ENCODE measurements around the gene TULP4.
"Not testable (repeated sequence)": the region's sequence is repeated elsewhere in the genome, so short reads cannot be mapped to it uniquely, and the experiment has no call there.

Gene TULP4

DNA sequence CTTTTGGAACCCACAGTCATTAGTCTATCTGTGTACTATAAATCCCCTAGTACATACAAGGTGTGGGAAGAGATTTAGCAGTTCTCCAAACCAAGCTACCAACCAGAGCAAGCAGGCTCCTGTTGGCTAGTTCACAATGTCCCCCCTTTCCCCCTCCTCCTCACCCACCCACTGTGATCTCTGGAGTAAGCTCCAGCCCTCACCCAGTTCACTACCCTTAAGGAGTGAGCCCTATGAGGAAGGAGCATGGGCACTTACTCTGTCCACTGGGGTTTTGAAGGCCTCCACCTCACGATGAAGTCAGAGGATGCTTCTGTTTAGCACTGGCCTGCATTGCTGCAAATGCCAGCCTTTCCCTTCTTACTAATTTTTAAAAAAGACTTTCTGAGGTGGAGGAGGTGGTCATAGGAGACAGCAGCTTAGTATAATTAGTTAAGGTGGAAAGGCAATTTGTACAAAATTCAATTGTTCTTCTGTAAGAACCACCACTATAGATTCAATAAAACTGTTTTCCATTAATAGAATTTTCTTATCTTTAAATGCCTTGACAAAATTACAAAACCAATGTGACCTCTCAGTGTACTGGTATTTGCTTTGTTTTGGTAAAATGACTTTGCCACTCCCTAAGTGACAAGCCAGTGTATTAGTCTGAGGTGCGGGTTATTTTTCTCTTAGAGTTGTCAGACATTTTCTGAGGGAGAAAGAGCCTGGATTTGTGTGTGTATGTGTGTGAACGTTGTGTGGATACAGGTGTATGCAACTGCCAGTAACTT is 86.2 kb downstream of the TULP4 start:
- POLR2A ChIA-PET: no interaction called here
- no peak overlapping the region for H3K4me3 ChIP-seq (ENCODE audit: low read depth, low read length)
- CTCF ChIA-PET: interaction anchor here (1.2 kb wide), 1 partner anchor 20 kb away, joined by 3 read pairs; no protein-coding TSS in a partner anchor
- no peak for DNase-seq (ENCODE audit: low read depth, low spot score)
- TF ChIP-seq, protein P1, sequence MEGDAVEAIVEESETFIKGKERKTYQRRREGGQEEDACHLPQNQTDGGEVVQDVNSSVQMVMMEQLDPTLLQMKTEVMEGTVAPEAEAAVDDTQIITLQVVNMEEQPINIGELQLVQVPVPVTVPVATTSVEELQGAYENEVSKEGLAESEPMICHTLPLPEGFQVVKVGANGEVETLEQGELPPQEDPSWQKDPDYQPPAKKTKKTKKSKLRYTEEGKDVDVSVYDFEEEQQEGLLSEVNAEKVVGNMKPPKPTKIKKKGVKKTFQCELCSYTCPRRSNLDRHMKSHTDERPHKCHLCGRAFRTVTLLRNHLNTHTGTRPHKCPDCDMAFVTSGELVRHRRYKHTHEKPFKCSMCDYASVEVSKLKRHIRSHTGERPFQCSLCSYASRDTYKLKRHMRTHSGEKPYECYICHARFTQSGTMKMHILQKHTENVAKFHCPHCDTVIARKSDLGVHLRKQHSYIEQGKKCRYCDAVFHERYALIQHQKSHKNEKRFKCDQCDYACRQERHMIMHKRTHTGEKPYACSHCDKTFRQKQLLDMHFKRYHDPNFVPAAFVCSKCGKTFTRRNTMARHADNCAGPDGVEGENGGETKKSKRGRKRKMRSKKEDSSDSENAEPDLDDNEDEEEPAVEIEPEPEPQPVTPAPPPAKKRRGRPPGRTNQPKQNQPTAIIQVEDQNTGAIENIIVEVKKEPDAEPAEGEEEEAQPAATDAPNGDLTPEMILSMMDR (IDR thresholded peaks at IDR 0.05; ENCODE audit: insufficient read depth, low read length, missing control alignments): no peak

DNA sequence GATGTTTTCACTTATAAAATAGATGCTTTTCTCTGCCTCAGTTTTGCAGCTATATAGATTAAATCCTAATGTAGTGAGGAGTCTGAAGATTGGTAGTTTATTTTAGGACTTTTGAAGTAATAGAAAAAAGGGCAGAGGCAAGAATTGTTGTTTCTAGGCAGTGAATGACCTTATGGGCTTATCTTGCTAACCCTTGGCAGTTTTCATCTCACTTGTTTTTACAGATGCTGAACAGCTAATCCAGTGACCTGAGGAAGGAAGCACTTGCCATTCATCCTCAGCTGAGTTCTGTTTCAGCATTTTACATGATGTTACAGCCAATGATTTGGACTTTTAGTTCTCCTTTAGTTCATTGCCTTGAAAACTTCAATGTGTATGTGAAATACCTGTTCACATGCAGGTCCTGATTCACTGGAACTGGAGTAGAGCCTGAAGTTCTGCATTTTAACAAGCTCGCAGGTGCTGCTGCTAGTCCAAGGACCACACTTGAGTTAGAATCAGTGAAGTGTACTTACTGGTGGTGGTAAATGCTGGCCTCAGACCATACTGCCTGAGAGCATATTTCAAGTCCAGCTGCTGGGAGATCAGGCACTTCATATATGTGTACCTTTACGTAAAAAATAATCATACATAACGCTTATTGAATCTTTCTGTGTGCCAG is 86.9 kb downstream of the TULP4 start:
- DNase-seq (ENCODE audit: low read depth, low spot score): no peak
- POLR2A ChIA-PET: no interaction called here
- H3K4me3 ChIP-seq (ENCODE audit: low read depth, low read length): no peak overlapping the region
- TF ChIP-seq, protein P1 (IDR thresholded peaks at IDR 0.05; ENCODE audit: insufficient read depth, low read length, missing control alignments): no peak
- CTCF ChIA-PET: interaction anchor here (1.2 to 2.8 kb wide), 2 partner anchors 12 to 19 kb away, joined by 3 to 13 read pairs; no protein-coding TSS in a partner anchor

DNA sequence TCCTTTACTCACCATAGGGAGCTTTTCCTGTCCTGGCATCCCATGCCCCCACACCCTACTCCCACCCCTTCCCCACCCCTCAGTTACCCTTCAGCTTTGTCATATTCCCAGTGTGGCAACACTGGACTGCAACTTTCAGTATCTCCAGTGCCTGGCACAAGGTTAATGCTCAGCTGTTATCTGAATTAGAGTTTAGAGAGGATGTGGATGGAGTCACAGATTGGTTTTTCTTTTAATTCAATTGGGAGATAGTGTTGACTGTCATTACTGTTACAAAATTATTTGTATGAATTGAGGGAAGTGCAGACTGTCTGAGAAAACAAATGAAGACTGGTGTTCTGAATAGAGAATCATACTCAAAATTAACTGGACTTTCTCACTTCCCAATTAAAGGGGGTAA is 89.9 kb downstream of the TULP4 start:
- ChIA-PET POLR2A (no interaction called here), CTCF (interaction anchor here (1.3 kb wide), 1 partner anchor 289 kb away, joined by 3 read pairs; no protein-coding TSS in a partner anchor)
- TF ChIP-seq, protein P1 (IDR thresholded peaks at IDR 0.05; ENCODE audit: insufficient read depth, low read length, missing control alignments): no peak
- DNase-seq (ENCODE audit: low read depth, low spot score): no peak
- H3K4me3 ChIP-seq (ENCODE audit: low read depth, low read length): no peak overlapping the region

DNA sequence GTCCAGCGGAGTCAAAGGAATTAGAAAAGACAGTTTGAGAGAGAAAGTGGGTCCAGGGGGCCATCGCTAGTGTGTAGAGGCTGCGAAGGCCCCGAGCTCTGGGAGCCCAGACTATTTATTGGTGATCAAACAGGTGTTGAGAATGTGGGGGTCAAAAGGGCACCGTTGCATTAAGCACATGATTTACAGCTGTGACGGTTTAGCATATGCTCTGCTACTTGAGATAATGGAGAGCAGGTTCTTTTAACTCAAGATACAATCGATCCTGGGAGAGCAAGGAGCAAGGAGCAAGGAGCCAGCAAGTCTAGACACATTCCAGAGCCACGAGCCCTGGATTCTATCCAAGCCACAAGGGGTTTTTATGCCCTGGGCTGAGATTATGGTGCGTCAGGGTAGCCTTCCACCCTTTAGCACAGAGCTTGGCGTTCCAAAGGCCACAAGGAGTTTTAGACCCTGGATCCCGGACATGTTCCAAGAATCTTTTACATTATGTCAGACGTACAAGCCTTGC is 93.1 kb downstream of the TULP4 start:
- DNase-seq (ENCODE audit: low read depth, low spot score): not testable (repeated sequence)

DNA sequence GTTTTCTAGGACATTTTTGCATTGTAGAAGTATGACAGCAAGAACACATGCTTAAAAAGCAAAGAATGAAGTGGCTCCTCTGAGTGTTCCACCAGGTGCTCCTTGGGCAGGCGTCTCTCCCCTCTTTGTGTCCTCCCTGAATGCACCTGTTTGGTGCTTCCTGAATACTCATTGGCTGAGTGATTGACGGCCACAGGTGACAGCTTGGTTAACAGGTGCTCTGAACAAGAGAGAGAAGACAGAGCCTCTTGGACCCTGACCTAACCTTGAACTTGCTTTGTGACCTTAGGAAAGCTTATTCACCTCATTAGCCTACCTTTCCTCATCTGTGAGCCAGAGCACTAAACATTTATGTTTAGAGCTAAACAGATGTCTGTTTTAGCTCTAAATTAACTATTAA is 93.7 kb downstream of the TULP4 start:
- CTCF ChIA-PET: interaction anchor here (1.2 kb wide), 1 partner anchor 192 kb away, joined by 3 read pairs; no protein-coding TSS in a partner anchor
- no peak overlapping the region for H3K4me3 ChIP-seq (ENCODE audit: low read depth, low read length)
- TF ChIP-seq, protein P1 (IDR thresholded peaks at IDR 0.05; ENCODE audit: insufficient read depth, low read length, missing control alignments): no peak
- POLR2A ChIA-PET: no interaction called here
- DNase-seq (ENCODE audit: low read depth, low spot score): no peak

More for the DNA sequence above, 93.1 kb downstream of the TULP4 start:
- CTCF ChIA-PET: interaction anchor here (0.9 to 1.2 kb wide), 2 partner anchors 15 to 191 kb away, joined by 3 read pairs; no protein-coding TSS in a partner anchor
- POLR2A ChIA-PET; H3K4me3 ChIP-seq (ENCODE audit: low read depth, low read length): not testable (repeated sequence)

DNA sequence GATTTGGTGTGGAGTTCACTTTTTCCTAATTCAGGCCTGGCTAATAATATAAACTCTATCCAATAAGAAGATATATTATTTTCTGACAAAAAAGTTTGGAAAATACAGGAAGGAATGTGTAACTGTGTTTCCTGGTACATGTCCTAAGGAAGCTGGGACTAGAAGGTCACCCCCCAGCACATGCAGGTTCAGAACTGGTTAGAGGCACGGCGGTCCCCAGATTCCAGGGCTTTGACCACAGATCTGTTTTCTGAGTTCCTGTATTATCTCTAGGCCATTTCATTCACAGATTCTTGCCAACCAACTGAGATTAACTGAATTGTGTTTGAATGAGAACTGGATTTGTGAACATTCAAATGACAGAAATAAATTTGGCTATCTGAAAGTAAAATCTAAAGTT is 94.5 kb downstream of the TULP4 start:
- H3K4me3 ChIP-seq (ENCODE audit: low read depth, low read length): no peak overlapping the region
- no peak for DNase-seq (ENCODE audit: low read depth, low spot score)
- ChIA-PET POLR2A (no interaction called here), CTCF (interaction anchor here (1.2 kb wide), 1 partner anchor 193 kb away, joined by 3 read pairs; no protein-coding TSS in a partner anchor)
- TF ChIP-seq, protein P1 (IDR thresholded peaks at IDR 0.05; ENCODE audit: insufficient read depth, low read length, missing control alignments): no peak

Data from AG04449 (cell line).